Measurements from ENCODE around the gene TPSD1. TPM values are rescaled to one million over a fixed set of nuclear protein-coding genes. Genes with fewer than 3 reads are reported as not detected.
"Not testable (repeated sequence)": the region's sequence is repeated elsewhere in the genome, so short reads cannot be mapped to it uniquely, and the experiment has no call there.

The TPSD1 gene
- polyA plus RNA-seq, 4 donors: 0.21 TPM; not detected in 3

- DNase-seq (ENCODE audit: low read depth in 4 of 4, low spot score in 2 of 4): not testable (repeated sequence)
Observed at GRCh38 chr16:1238909-1239308, 17.0 kb upstream of the TPSD1 start.

GRCh38 chr16:1239575-1239974 lies 16.3 kb upstream of the TPSD1 start:
- DNase-seq (ENCODE audit: low read depth in 4 of 4, low spot score in 2 of 4): not testable (repeated sequence)

GRCh38 chr16:1240436-1240835 lies 15.4 kb upstream of the TPSD1 start, which contains the start of gene TPSAB1:
Gene TPSAB1 (plus strand): TSS chr16:1240705. CDS start chr16:1240939, 234 bp downstream.
- not testable (repeated sequence) for DNase-seq (ENCODE audit: low read depth in 4 of 4, low spot score in 2 of 4)

GRCh38 chr16:1241081-1241480 lies 14.8 kb upstream of the TPSD1 start:
- not testable (repeated sequence) for DNase-seq (ENCODE audit: low read depth in 4 of 4, low spot score in 2 of 4)

- not testable (repeated sequence) for DNase-seq (ENCODE audit: low read depth in 4 of 4, low spot score in 2 of 4)
Observed at GRCh38 chr16:1243363-1243762, 12.5 kb upstream of the TPSD1 start.

- DNase-seq (ENCODE audit: low read depth in 4 of 4, low spot score in 2 of 4): not testable (repeated sequence)
Observed at GRCh38 chr16:1243907-1244850, 11.7 kb upstream of the TPSD1 start.

GRCh38 chr16:1244881-1245280 lies 11.0 kb upstream of the TPSD1 start:
- no peak for DNase-seq (ENCODE audit: low read depth in 4 of 4, low spot score in 2 of 4)

GRCh38 chr16:1245452-1246020 lies 10.3 kb upstream of the TPSD1 start:
- no peak for DNase-seq (ENCODE audit: low read depth in 4 of 4, low spot score in 2 of 4)

GRCh38 chr16:1247903-1248537 lies 7.8 kb upstream of the TPSD1 start:
- not testable (repeated sequence) for DNase-seq (ENCODE audit: low read depth in 4 of 4, low spot score in 2 of 4)

GRCh38 chr16:1249031-1249755 lies 6.7 kb upstream of the TPSD1 start:
- not testable (repeated sequence) for DNase-seq (ENCODE audit: low read depth in 4 of 4, low spot score in 2 of 4)

- not testable (repeated sequence) for DNase-seq (ENCODE audit: low read depth in 4 of 4, low spot score in 2 of 4)
Observed at GRCh38 chr16:1253701-1254364, 2.0 kb upstream of the TPSD1 start.

GRCh38 chr16:1254821-1255220 lies 1.0 kb upstream of the TPSD1 start:
- DNase-seq (ENCODE audit: low read depth in 4 of 4, low spot score in 2 of 4): not testable (repeated sequence)

- DNase-seq (ENCODE audit: low read depth in 4 of 4, low spot score in 2 of 4): not testable (repeated sequence)
Observed at GRCh38 chr16:1256296-1256873, 516 bp downstream of the TPSD1 start.

- DNase-seq (ENCODE audit: low read depth in 4 of 4, low spot score in 2 of 4): no peak
Observed at GRCh38 chr16:1256874-1257322, 1.0 kb downstream of the TPSD1 start.

- DNase-seq (ENCODE audit: low read depth in 4 of 4, low spot score in 2 of 4): no peak
Observed at GRCh38 chr16:1257561-1258224, 1.8 kb downstream of the TPSD1 start.

- DNase-seq (ENCODE audit: low read depth in 4 of 4, low spot score in 2 of 4): no peak
Observed at GRCh38 chr16:1258225-1258600, 2.3 kb downstream of the TPSD1 start.

- no peak for DNase-seq (ENCODE audit: low read depth in 4 of 4, low spot score in 2 of 4)
Observed at GRCh38 chr16:1258906-1259759, 3.3 kb downstream of the TPSD1 start.

- DNase-seq (ENCODE audit: low read depth in 4 of 4, low spot score in 2 of 4): no peak
Observed at GRCh38 chr16:1259760-1260068, 3.8 kb downstream of the TPSD1 start.
